ENCODE data around the gene FOXB1. TPM values are rescaled to one million over a fixed set of nuclear protein-coding genes. Genes with fewer than 3 reads are reported as not detected.

Gene FOXB1
- total RNA-seq, 1 experiment from 2014 or later: 10.8 TPM

DNA sequence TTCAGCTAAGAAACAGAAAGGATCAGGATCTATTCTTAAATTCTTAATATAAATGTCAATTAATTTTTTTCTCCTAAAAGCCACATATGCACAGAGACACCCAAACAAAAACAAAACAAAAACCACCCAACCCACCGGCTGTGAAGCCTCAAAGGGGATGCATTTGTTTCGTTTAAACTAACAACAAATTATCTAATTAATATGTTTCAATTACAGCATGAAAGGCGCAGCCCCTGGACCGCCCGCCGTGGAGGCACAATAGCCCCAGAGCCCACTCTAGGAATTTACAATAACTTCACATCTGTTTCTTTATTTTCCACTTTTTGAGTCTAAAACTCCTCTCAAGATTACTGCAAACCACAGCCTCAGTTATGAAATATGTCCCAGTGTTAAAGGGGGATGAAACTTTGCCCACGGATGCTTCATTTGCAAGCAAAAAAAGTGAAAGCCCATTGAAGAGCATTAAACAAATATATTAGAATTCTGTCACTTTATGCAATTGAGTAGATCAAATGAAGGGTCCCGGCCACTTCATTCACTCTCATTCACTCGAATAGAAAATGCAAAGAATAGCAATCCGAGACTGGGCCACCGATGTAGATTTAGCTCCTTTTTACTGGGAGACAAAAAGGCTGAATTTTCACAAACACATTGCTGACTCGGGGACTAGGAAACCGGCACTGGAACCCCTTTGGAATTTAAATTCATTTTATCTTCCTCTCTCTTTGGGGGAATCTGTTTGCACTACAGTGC, 6.0 kb downstream of the FOXB1 start:
- Mint-ChIP-seq H3K9me3 (no peaks in the 10 kb centered on the region), H3K4me1 (peaks cover 82% of the 10 kb centered on the region), H3K27ac (peak overlapping the region; percentile 97), H3K27me3 (ENCODE audit: low read depth) (peaks cover 11% of the 10 kb centered on the region), H3K36me3 (peaks cover 4% of the 10 kb centered on the region), H3K4me3 (peak overlapping the region; percentile 66)
- POLR2A ChIA-PET: no interaction called here
- TF ChIP-seq GRHL2 (CRISPR knock-in tag; IDR thresholded peaks at IDR 0.05; ENCODE audit: insufficient replicate concordance, severe bottlenecking): no peak
- TF ChIP-seq, protein P1, sequence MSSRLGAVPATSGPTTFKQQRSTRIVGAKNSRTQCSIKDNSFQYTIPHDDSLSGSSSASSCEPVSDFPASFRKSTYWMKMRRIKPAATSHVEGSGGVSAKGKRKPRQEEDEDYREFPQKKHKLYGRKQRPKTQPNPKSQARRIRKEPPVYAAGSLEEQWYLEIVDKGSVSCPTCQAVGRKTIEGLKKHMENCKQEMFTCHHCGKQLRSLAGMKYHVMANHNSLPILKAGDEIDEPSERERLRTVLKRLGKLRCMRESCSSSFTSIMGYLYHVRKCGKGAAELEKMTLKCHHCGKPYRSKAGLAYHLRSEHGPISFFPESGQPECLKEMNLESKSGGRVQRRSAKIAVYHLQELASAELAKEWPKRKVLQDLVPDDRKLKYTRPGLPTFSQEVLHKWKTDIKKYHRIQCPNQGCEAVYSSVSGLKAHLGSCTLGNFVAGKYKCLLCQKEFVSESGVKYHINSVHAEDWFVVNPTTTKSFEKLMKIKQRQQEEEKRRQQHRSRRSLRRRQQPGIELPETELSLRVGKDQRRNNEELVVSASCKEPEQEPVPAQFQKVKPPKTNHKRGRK (CRISPR knock-in tag; IDR thresholded peaks at IDR 0.05; ENCODE audit: borderline replicate concordance): no peak
- TF ChIP-seq, protein P2, sequence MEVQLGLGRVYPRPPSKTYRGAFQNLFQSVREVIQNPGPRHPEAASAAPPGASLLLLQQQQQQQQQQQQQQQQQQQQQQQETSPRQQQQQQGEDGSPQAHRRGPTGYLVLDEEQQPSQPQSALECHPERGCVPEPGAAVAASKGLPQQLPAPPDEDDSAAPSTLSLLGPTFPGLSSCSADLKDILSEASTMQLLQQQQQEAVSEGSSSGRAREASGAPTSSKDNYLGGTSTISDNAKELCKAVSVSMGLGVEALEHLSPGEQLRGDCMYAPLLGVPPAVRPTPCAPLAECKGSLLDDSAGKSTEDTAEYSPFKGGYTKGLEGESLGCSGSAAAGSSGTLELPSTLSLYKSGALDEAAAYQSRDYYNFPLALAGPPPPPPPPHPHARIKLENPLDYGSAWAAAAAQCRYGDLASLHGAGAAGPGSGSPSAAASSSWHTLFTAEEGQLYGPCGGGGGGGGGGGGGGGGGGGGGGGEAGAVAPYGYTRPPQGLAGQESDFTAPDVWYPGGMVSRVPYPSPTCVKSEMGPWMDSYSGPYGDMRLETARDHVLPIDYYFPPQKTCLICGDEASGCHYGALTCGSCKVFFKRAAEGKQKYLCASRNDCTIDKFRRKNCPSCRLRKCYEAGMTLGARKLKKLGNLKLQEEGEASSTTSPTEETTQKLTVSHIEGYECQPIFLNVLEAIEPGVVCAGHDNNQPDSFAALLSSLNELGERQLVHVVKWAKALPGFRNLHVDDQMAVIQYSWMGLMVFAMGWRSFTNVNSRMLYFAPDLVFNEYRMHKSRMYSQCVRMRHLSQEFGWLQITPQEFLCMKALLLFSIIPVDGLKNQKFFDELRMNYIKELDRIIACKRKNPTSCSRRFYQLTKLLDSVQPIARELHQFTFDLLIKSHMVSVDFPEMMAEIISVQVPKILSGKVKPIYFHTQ (CRISPR knock-in tag; IDR thresholded peaks at IDR 0.05): no peak
- TF ChIP-seq NR2C2 (CRISPR knock-in tag; IDR thresholded peaks at IDR 0.05): no peak
- TF ChIP-seq, protein P3, sequence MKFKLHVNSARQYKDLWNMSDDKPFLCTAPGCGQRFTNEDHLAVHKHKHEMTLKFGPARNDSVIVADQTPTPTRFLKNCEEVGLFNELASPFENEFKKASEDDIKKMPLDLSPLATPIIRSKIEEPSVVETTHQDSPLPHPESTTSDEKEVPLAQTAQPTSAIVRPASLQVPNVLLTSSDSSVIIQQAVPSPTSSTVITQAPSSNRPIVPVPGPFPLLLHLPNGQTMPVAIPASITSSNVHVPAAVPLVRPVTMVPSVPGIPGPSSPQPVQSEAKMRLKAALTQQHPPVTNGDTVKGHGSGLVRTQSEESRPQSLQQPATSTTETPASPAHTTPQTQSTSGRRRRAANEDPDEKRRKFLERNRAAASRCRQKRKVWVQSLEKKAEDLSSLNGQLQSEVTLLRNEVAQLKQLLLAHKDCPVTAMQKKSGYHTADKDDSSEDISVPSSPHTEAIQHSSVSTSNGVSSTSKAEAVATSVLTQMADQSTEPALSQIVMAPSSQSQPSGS (CRISPR knock-in tag; IDR thresholded peaks at IDR 0.05; ENCODE audit: borderline replicate concordance, low read depth): no peak
- TF ChIP-seq, protein P4, sequence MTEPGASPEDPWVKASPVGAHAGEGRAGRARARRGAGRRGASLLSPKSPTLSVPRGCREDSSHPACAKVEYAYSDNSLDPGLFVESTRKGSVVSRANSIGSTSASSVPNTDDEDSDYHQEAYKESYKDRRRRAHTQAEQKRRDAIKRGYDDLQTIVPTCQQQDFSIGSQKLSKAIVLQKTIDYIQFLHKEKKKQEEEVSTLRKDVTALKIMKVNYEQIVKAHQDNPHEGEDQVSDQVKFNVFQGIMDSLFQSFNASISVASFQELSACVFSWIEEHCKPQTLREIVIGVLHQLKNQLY (CRISPR knock-in tag; IDR thresholded peaks at IDR 0.05): no peak
- no peak for TF ChIP-seq MXD4 (CRISPR knock-in tag; IDR thresholded peaks at IDR 0.05; ENCODE audit: borderline replicate concordance)
- no peak for TF ChIP-seq RORB (CRISPR knock-in tag; IDR thresholded peaks at IDR 0.05)
- TF ChIP-seq CREM (CRISPR knock-in tag; IDR thresholded peaks at IDR 0.05): no peak
- CTCF ChIA-PET: interaction anchor here (0.6 to 2.1 kb wide), 5 partner anchors 12 to 316 kb away, joined by 3 to 11 read pairs (median 3); no protein-coding TSS in a partner anchor
- ATAC-seq: peak; percentile 9
- no peak for DNase-seq (ENCODE audit: low spot score)

DNA sequence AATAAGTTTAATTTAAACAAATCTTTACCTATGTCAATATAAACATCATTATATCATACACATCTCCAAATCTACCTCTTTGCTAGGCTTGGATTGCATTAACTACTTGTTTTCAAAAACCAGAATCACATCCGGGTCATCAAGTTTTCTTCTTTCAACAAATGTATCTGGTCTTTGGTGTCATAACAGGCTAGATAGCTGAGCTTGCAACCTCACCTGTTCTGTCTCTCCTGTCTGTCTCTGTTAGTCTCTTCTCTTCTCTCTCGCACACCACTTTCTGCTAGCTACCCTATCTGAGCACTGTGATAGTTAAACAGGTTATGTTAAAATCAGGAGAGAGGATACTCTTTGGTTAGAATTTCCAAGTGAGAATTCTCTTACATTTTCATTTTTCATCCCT, 6.7 kb downstream of the FOXB1 start:
- 0 out of 2 replicates have a peak, but pooled peaks have one; percentile 8 for ATAC-seq
- ChIA-PET CTCF (interaction anchor here (0.7 to 2.1 kb wide), 2 partner anchors 17 to 93 kb away, joined by 3 to 10 read pairs; no protein-coding TSS in a partner anchor), POLR2A (no interaction called here)
- Mint-ChIP-seq H3K9me3 (no peaks in the 10 kb centered on the region), H3K27me3 (ENCODE audit: low read depth) (peaks cover 4% of the 10 kb centered on the region), H3K4me3 (peak overlapping the region; percentile 66), H3K4me1 (peaks cover 78% of the 10 kb centered on the region), H3K36me3 (peaks cover 3% of the 10 kb centered on the region), H3K27ac (peak overlapping the region; percentile 97)
- TF ChIP-seq ZNF396 (CRISPR knock-in tag; IDR thresholded peaks at IDR 0.05; ENCODE audit: borderline replicate concordance): no peak
- TF ChIP-seq TP53 (CRISPR knock-in tag; IDR thresholded peaks at IDR 0.05): no peak
- TF ChIP-seq ZNF219 (CRISPR knock-in tag; IDR thresholded peaks at IDR 0.05; ENCODE audit: borderline replicate concordance): no peak
- no peak for DNase-seq (ENCODE audit: low spot score)

DNA sequence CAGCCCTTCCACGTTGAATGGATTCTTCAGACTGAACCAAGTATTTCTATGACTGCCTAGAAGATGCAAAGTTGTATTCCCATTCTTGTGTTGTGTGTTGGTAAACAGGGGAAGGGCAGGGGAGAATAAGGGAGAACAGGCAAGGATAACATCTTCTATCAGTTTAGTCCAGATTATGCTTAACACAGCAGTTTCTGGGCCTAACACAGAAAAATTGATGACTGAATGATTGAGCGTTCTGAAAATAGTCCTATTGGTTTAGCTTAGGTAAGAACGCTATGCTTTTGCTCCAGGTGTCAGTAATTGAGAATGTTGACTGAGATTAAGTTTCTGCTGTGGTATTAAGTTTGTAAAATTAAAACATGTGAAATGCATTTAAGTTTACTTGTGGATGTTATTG, 8.6 kb downstream of the FOXB1 start:
- Mint-ChIP-seq H3K4me3 (no peak overlapping the region), H3K9me3 (peaks cover 7% of the 10 kb centered on the region), H3K36me3 (peaks cover 6% of the 10 kb centered on the region), H3K4me1 (peaks cover 63% of the 10 kb centered on the region), H3K27me3 (ENCODE audit: low read depth) (no peaks in the 10 kb centered on the region; the same call in 1 of the 2 replicates), H3K27ac (peak overlapping the region; percentile 65)
- POLR2A ChIA-PET: interaction anchor here (0.6 kb wide), 1 partner anchor 30 kb away, joined by 7 read pairs; no protein-coding TSS in a partner anchor
- CTCF ChIA-PET: interaction anchor here (0.8 to 2.1 kb wide), 5 partner anchors 16 to 95 kb away, joined by 3 to 8 read pairs (median 4); no protein-coding TSS in a partner anchor
- ATAC-seq: no peak
- no peak for DNase-seq (ENCODE audit: low spot score)
- TF ChIP-seq, protein P5, sequence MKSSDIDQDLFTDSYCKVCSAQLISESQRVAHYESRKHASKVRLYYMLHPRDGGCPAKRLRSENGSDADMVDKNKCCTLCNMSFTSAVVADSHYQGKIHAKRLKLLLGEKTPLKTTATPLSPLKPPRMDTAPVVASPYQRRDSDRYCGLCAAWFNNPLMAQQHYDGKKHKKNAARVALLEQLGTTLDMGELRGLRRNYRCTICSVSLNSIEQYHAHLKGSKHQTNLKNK (CRISPR knock-in tag; IDR thresholded peaks at IDR 0.05): no peak
- TF ChIP-seq, protein P2 (CRISPR knock-in tag; IDR thresholded peaks at IDR 0.05): no peak
- TF ChIP-seq, protein P6, sequence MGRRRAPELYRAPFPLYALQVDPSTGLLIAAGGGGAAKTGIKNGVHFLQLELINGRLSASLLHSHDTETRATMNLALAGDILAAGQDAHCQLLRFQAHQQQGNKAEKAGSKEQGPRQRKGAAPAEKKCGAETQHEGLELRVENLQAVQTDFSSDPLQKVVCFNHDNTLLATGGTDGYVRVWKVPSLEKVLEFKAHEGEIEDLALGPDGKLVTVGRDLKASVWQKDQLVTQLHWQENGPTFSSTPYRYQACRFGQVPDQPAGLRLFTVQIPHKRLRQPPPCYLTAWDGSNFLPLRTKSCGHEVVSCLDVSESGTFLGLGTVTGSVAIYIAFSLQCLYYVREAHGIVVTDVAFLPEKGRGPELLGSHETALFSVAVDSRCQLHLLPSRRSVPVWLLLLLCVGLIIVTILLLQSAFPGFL (CRISPR knock-in tag; IDR thresholded peaks at IDR 0.05; ENCODE audit: borderline replicate concordance): no peak
- no peak for TF ChIP-seq ZNF423 (CRISPR knock-in tag; IDR thresholded peaks at IDR 0.05)
- TF ChIP-seq, protein P7, sequence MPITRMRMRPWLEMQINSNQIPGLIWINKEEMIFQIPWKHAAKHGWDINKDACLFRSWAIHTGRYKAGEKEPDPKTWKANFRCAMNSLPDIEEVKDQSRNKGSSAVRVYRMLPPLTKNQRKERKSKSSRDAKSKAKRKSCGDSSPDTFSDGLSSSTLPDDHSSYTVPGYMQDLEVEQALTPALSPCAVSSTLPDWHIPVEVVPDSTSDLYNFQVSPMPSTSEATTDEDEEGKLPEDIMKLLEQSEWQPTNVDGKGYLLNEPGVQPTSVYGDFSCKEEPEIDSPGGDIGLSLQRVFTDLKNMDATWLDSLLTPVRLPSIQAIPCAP (CRISPR knock-in tag; IDR thresholded peaks at IDR 0.05): no peak
- no peak for TF ChIP-seq ZNF671 (CRISPR knock-in tag; IDR thresholded peaks at IDR 0.05)
